Cerebellar nuclear complex (tissue), 1 donor: ENCODE results near the gene NTHL1.
A peak's percentile ranks its signal among the peaks of the same experiment; 100 is the strongest.
"Not testable (repeated sequence)": the region's sequence is repeated elsewhere in the genome, so short reads cannot be mapped to it uniquely, and the experiment has no call there.

Source experiments
- DNase-seq, 2 experiments: peaks; one replicate each; lab custom pipeline; 2025; lab: John Stamatoyannopoulos, UW

Gene NTHL1

GRCh38 chr16:2028146-2028545, 19.5 kb downstream of the NTHL1 start:
- DNase-seq, result no peak

DNA sequence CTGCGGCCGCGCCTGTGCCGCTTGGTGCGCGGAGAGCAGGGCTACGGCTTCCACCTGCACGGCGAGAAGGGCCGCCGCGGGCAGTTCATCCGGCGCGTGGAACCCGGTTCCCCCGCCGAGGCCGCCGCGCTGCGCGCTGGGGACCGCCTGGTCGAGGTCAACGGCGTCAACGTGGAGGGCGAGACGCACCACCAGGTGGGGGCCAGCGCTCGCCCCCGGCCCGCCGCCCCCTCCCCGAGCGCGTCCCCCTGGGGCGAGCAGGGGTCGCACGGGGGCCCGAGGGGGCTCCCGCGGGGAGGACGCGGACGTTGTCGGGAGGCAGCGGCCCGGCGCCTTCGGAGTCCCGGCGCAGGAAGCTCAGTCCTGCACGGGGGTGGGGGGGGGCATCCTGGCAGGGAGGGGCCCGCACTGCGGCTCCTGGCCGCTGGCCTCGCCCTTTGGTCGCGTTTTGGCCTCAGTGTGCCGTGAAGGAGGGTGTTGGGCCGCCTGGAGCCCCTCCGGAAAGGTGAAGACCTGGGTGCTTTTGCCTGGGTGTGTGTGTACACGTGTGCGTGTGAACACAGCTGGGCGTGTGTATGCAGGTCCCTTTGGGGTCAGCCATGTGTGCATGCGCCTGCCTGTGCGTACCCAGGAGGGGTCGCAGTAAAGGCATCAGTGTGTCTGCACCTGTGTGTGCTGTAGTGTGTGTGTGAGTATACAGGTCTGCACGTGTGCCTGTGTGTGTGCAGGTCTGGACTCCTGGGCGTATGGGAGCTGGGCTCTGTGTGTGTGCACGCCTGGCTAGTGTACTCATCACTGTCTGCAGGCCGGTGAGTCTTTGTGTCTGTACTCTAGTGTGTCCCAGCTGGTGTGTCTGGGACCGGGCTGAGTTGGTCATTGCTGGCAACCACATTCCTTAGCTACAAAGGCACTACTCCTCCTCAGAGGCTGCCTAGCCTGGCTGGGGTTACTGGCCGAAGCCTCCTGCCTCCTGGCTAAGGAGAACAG, 20.3 kb downstream of the NTHL1 start:
- no peak for DNase-seq

GRCh38 chr16:2026461-2027023, 21.1 kb downstream of the NTHL1 start, which contains the start of gene NHERF2:
Gene NHERF2 (plus strand): TSS chr16:2026902. CDS start chr16:2027006, 104 bp downstream.
- DNase-seq, result no peak

DNA sequence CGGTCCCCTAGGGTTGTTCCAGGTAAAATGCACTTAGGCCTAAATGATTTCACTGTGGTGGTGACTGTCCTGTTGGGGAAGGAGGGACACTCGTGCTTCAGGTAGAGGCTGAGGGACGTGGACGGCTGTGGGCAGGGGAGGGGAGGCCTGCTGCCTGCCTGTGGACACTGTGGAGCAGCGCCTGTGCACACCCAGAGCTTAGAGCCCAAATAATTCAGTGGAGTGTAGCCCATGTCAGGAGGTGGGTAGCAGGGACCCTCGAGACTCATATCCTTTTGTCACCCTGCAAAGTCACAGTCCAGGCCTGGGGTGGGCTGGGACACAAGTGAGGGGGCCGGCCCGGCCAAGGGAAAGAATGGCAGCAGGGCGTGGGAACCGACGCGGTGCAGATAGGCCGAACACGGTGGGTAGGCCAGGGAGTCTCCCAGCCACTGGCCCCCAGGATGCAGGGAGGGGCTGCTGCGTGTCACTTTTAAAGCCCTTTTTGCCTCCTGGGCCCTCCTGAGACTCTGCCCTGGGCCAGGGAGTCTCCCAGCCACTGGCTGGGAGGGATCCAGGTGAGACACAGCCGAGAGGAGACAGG, 21.7 kb downstream of the NTHL1 start:
- DNase-seq, result no peak

DNA sequence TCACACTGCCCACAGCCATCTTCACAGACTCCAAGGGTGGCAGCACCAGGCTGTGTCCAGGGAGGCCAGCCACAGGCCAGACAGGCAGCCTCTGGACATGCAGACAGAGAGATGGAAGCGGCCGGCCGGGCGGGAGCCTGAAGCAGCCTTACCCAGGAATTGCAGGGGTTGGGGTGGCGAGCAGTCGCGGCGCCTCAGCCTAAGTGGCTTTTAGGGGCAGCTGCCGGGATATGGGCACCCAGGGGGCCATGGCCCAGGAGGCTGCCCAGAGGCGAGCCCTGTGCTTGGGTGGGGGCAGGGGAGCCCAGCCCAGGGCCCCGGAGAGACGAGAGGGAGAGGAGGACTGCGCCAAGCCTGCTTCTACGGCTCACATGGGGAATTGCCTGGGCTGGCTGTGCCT, 22.4 kb downstream of the NTHL1 start:
- DNase-seq, result no peak

- no peak for DNase-seq
Observed at GRCh38 chr16:2024032-2024420, 23.6 kb downstream of the NTHL1 start.

- peak in 1 of 2 experiments; percentile 74 for DNase-seq
Observed at GRCh38 chr16:2023092-2024031, 24.3 kb downstream of the NTHL1 start.

GRCh38 chr16:2022723-2023091, 24.9 kb downstream of the NTHL1 start:
- no peak for DNase-seq

GRCh38 chr16:2019921-2020831, 27.5 kb downstream of the NTHL1 start:
- DNase-seq, result no peak

DNA sequence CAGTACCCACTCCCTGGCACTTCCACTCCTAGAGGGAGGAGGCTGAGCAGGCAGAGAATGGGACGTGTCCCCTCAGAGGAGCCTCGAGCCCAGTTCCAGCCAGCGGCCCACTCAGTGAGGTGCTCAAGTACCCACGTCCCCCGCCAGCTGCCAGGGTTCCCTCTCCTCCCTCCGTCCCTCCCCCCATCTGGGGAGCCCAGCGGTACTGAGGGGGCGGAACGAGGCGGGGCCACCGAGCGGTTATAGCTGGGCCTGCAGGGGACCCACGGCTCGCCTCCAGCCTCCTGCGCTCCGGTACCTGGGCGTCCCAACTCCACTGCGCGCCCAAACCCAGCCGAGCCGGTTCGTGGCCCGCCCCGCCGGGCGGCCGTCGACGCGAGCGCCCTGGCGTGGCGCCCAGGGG, 28.1 kb downstream of the NTHL1 start, which contains the start of gene NPW:
Gene NPW, plus strand, starts transcription at position 268 of the 403 bp plus-strand sequence.
- DNase-seq, result no peak

DNA sequence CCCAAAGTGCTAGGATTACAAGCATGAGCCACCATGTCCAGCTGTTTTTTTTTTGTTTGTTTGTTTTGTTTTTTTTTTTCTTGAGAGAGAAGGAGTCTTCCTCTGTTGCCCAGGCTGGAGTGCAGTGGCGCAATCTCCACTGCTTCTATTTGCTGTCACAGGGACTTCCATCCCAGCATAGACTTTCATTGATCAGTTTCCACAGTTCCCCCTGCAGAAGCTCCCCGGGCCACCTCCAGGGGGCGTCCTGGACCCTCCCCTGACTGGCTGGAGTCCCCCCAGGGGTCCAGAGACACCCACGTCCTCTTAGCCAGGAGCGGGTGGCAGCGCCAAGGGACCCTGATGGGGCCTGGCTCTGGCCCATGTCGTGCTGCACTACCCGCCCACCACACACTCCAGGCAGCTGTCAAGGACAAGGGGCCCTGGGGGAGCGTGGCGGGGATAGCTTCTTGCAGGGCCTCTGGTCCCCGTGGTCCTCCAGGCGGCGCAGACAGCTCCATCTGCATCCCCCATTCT, 31.2 kb downstream of the NTHL1 start:
- DNase-seq, result no peak

DNA sequence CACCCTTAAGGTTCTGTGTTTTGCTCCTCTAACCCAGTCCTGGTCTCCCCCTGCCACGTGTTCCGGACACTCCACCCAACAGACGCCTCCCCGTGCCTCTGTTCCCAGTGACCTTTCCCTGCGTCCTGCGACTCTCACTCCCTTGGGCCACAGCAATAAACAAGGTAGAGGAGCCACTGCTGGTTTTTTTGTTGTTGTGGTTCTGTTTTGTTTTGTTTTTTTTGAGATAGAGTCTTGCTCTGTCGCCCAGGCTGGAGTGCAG, 31.8 kb downstream of the NTHL1 start:
- no peak for DNase-seq

DNA sequence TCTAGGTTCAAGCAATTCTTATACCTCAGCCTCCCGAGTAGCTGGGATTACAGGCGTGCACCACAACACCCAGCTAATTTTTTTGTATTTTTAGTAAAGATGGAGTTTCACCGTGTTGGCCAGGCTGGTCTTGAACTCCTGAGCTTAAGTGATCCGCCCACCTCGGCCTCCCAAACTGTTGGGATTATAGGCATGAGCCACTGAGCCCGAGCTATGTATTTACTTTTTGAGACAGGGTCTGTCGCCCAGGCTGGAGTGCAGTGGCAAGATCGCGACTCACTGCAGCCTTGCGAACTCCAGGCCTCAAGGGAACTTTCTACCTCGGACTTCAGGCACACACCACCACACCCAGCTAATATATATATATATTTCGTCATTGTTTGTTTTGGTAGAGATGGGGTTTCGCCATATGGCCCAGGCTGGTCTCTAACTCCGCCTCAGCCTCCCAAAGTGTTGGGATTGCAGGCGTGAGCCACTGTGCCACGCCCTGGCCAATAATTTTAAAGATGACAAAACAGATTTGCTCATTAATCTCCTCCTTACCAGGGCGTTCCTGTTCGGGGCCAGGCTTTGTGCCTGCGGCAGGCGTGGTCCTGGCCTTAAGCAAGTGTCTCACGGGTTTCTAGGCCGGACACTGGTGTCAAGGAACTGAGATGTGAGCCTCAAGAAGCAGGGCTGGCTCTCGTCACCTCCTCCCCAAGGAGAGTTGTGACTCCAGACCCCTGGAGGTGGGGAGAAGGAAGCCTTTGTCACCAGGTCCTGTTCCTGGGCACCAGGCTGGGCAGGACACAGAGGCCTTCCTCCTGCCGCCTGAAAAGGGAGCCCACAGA, 32.3 kb downstream of the NTHL1 start:
- DNase-seq, result no peak

DNA sequence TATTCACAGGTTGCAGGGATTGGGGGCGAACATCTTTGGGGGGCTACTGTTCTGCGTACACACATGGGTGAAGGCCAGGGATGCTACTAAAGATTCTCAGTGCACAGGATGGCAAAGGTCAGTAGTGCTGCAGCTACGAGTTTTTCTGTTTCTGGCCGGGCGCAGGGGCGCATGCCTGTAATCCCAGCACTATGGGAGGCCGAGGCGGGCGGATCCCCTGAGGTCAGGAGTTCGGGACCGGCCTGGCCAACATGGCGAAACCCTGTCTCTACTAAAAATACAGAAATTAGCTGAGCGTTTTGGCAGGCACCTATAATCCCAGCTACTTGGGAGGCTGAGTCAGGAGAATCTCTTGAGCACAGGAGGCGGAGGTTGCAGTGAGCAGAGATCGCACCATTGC, 34.1 kb downstream of the NTHL1 start:
- no peak for DNase-seq

- DNase-seq, result not testable (repeated sequence)
Observed at GRCh38 chr16:2011726-2012125, 35.9 kb downstream of the NTHL1 start.

DNA sequence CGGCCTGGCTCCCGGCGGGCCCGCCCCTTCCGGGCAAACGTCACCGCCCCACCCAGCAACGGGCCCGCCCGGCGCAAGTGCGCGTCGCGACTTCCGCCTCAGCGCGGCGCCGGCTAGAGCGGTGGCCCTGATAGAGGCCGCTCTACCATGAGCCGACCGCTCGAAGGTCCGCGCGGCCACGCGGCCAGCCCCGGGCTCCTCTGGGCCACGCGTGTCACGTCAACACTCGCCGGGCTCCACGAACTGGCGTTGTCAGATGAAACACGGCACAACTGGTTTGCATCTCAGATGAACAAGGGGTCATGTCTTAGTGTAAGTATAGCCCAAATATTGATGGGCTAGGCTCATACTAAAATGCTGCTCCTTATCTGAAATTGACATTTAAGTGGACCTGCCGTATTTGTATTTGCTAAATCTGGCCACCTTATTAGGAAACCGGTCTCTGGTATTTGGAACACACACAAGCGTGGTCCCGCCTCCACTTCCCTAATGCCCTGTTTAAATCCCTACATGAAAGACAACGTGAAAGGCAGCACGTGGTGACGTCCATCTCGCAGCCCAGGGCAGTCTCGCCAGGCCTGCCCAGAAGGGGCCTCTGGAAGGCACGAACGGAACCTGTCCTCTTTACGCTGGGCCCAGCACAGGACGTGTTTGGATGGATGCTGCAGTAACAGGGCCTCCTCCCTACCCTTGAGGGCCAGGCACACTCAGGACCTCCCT, 37.7 kb downstream of the NTHL1 start, which contains the start of gene ZNF598:
Gene ZNF598, minus strand, starts transcription at position 31 of the 720 bp plus-strand sequence.
- DNase-seq, result no peak

- no peak for DNase-seq
Observed at GRCh38 chr16:2009164-2009711, 38.4 kb downstream of the NTHL1 start.

DNA sequence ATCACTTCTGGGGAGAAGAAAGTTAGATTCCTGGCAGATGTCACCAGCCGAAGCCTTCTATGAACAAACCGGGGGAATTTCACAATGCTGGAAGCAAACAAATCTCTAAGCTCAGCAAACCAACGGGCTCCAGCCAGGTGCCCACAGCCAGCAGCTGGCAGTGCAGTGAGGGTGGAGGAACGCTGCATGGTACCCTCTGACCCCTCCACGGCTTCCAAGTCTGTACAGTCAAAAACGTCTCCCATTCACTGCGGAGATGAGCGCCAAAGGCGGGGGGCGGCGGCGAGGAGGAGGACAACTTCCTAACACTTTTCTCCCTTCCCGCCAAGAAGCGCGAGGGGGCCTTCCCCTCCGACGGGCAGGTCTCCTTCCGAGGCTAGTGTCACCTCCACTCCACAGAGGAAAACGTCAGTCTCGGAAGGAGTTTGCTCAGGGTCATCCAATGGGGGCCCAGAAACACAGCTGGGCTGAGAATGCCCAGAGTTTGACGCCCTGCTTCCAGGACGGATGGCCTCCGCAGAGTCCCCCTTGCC, 38.9 kb downstream of the NTHL1 start:
- DNase-seq, result no peak
